ENCODE measurements around the gene SAMD11.
"Not testable (repeated sequence)": the region's sequence is repeated elsewhere in the genome, so short reads cannot be mapped to it uniquely, and the experiment has no call there.

SAMD11 gene

GRCh38 chr1:923131-923990, at the start of gene SAMD11:
Gene SAMD11 (plus strand): TSS chr1:923923. CDS start chr1:924432, 509 bp downstream.
- peak; percentile 86 for DNase-seq (ENCODE audit: low spot score)

DNA sequence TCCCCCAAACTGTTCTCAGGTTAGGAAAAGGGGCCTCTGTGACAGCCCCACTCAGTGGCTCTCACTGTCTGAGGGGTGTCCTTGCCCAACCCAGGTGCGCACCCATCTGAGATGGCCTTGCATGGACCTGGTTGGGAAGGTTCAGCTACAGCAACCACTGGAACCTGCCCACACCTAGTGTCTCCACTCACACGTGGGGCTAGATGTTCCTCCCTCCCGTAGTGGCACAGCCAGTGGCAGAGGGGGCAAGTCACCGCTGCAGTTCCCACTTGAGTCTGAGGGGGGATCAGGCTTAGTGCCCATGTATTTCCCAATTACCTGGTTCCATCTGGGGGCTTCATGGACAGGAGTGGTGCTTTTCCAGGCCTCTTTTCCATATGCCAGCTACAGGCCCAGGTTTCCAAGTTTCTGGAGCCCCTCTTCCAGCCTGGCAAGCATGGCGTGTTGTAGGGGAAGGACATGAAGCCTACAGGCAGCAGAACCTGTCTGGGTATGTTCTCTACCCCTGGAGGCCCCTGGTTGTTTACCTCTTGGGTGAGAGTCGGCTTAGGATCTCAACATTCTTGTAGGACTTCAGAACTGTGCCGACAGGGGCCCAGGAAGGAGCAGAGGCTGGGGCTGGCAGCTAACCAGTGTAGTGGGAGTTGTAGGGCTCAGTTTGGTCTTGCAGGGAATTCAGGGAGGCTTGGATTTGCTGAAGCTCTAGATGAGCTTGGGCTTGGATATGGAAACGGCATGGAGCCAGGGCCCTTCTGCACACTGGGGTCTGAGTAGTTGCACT, 47.1 kb upstream of the SAMD11 start:
- DNase-seq (ENCODE audit: low spot score), result not testable (repeated sequence)

DNA sequence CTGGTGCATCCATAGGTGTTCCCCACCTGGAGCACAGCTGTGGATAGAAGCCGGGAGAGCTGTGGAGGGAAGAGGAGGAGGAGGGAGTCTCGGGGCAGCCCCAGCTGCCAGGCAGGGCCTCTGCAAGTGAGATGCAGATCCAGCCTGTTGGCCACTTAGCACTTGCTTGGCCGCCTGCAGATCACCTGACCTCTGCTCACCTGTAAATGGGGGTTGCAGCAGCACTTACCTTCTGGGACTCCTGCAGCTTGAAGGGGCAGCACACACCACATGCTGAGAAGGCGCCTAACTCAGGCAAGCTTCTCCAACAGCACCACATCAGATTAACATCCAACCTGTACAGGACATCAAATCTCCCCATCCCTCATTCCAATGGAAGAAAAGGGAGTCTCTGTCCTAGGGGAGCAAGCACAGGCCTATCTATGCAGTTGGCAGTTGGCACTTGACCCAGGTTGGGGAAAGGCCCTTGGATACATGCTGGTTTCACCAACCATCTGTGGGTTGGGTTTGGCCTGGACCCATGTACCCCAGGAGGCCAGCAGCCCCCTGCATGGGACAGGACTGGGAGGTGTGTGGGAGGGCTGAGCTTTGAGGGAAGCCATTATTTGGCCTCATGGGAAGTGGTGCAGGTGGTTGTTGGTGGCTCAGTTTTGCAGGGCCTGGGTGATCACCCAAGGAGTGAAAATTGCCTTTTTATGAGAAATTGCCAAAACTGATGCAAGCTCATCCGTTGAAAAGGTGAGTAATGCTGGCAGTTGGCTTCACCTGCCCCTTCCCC, 46.3 kb upstream of the SAMD11 start:
- not testable (repeated sequence) for DNase-seq (ENCODE audit: low spot score)

- DNase-seq (ENCODE audit: low spot score), result not testable (repeated sequence)
These were observed 43.2 kb upstream of the SAMD11 start for GRCh38 chr1:880511-880910.

- not testable (repeated sequence) for DNase-seq (ENCODE audit: low spot score)
These were observed 42.8 kb upstream of the SAMD11 start for GRCh38 chr1:880915-881314.

- DNase-seq (ENCODE audit: low spot score), result no peak
These were observed 37.4 kb upstream of the SAMD11 start for GRCh38 chr1:886311-886710.

DNA sequence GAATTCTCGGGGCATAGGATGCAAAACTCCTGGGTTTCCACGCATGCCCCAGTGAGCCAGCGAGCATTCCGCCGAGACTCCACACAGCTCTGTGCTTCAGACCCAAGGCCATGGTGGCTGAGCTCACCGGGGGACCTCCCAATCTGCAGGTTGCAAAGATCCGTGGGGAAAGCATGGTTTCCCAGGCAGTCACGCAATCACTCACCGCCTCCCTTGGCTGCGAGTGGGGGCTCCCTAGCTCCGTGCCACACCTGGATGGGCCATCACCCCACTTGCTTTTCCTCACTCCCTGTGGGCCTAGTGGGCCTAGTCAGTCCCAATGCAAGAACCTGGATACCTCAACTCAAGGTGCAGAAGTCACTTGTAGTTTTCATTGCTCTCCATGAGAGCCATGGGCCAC, 37.0 kb upstream of the SAMD11 start:
- no peak for DNase-seq (ENCODE audit: low spot score)

GRCh38 chr1:888297-888696, 35.4 kb upstream of the SAMD11 start:
- DNase-seq (ENCODE audit: low spot score), result no peak

DNA sequence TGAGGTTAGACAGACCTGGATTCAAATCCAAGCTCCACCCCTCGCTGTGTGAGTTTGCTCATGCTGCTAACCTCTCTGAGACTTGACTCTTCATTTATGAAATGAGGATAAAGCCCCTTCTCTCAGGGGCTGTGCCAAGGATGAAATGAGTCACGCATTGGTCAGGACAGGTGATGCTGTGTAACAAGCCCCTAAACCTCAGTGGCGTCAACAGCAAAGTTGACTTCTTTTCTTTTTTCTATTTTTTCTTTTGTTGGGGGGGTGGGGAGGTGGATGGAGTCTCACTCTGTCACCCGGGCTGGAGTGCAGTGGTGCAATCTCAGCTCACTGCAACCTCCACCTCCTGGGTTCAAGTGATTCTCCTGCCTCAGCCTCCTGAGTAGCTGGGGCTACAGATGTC, 33.9 kb upstream of the SAMD11 start:
- DNase-seq (ENCODE audit: low spot score), result not testable (repeated sequence)

DNA sequence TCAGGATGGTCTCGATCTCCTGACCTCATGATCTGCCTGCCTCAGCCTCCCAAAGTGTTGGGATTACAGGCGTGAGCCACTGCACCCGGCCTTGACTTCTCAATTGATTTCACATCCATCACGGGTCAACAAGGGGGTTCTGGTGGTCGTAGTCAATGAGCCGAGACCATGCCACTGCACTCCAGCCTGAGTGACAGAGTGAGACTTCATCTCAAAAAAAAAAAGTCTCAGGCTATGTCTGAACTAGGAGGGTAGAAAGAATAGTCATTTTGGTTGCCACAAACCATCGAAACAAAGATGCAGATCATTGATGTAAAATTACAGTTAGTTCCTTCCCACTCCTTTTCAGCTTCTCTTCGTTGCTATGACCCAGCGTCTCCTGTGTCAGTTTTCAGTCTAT, 33.5 kb upstream of the SAMD11 start:
- DNase-seq (ENCODE audit: low spot score), result not testable (repeated sequence)

- DNase-seq (ENCODE audit: low spot score), result no peak
These were observed 33.1 kb upstream of the SAMD11 start for GRCh38 chr1:890661-891060.

DNA sequence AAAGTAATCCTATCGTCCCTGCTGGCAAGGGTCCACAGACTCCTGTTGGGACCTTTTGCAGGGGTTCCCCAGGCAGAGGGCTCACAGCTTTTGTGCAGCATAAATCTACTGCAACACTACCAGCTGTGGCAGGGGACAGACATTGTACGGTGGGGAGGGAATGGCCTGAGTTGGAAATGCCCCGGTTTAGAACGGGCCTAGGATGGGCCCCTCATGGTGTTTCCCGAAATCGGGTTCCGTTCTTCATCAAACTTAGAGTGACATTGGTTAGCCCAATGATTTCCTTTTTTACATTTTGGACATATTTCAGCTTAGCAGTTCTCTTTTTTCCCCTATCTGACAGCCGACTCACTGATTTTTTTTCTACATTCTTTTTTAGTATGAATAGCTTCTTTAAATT, 26.5 kb upstream of the SAMD11 start:
- no peak for DNase-seq (ENCODE audit: low spot score)

GRCh38 chr1:897951-898350, 25.8 kb upstream of the SAMD11 start:
- DNase-seq (ENCODE audit: low spot score), result not testable (repeated sequence)

GRCh38 chr1:899636-900317, 23.9 kb upstream of the SAMD11 start:
- no peak for DNase-seq (ENCODE audit: low spot score)

GRCh38 chr1:901108-901859, 22.4 kb upstream of the SAMD11 start:
- no peak for DNase-seq (ENCODE audit: low spot score)

DNA sequence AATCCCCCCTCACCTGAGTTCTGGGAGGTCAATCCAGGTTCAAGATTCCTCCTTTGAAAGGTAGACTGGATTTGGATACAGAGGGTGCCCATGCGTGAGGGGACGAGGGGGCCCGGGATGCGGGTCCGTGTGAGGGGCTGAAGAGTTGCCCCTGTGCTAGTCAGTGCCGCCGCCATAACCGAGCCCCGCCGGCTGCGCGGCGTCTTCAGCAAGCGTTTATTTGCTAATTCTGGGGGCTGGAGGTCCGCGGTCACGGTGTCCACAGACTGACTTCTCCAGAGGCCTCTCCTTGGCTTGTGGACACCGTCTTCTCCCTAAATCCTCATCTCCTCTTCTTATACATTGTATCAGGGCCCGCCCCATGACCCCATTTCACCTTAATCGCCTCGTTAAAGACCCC, 20.9 kb upstream of the SAMD11 start:
- no peak for DNase-seq (ENCODE audit: low spot score)

- no peak for DNase-seq (ENCODE audit: low spot score)
These were observed 20.4 kb upstream of the SAMD11 start for GRCh38 chr1:903305-903704.

DNA sequence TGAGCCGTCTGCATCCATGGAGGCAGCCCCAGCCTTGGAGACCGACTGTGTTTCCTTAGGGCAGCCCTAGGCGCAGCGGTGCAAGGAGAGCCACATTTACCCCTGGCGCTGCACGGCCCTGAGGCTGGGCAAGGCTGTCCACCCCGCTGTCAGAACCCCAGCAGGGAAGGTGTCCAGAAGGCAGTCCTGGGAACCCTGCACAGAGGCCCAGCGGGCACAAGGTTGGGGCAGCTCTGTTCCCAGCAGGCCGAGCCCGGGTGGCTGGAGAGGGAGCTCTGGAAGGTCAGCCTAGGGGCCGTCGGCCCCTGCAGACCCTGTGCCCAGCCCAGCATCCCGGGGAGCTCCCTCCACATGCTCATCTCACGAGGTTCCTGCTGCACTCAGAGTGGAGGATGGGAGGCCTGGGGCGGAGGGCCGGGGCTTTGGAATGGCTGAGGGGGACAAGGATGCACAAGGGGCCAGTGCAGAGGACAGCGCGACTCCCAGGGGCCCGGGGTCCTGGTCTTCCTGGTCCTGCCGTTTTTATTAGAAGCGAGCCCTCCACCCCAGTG, 19.9 kb upstream of the SAMD11 start:
- DNase-seq (ENCODE audit: low spot score), result peak; percentile 8

GRCh38 chr1:904310-904950, 19.3 kb upstream of the SAMD11 start:
- DNase-seq (ENCODE audit: low spot score), result peak; percentile 94

GRCh38 chr1:905071-905749, 18.5 kb upstream of the SAMD11 start:
- peak; percentile 41 for DNase-seq (ENCODE audit: low spot score)

Data from AG08396 (cell line).